OCI-LY7 (cell line): Measurements from ENCODE around the gene NCOR2. TPM values are rescaled to one million over a fixed set of nuclear protein-coding genes. Genes with fewer than 3 reads are reported as not detected.

Source experiments
- BruUV-seq: library from RNA; stranded (reverse); fragments of 400-500 nt; replicated peaks from 2 replicates; lab custom pipeline; 2021; lab: Mats Ljungman, UMichigan
- CTCF ChIA-PET: fragments of 300-600 bp; sonication (Branson Sonifier 250); formaldehyde crosslinking; loops from one replicate; lab custom pipeline; 2022; ENCODE audit warnings: antibody characterized with exemption; ENCODE audit not compliant: unreplicated experiment; lab: Charles Lee
- POLR2A ChIA-PET: fragments of 300-600 bp; sonication (Branson Sonifier 250); formaldehyde crosslinking; loops from one replicate; lab custom pipeline; 2022; ENCODE audit warnings: antibody characterized with exemption; lab: Charles Lee
- DNase-seq: peaks from one replicate; pipeline ENCODE4 v3.0.0-alpha.2; 2015; ENCODE audit warnings: low spot score
- H2AFZ ChIP-seq: fragments of 200-600 bp; sonication (generic), shearing (Covaris generic); 2 replicates; pipeline ENCODE4 v1.6.1; 2014; ENCODE audit warnings: mild to moderate bottlenecking, antibody characterized with exemption, low read length, moderate library complexity
- H3K27ac ChIP-seq: fragments of 200-600 bp; sonication (generic); 2 replicates; pipeline ENCODE4 v1.5.1; 2014; ENCODE audit warnings: mixed run types, low read depth, mild to moderate bottlenecking, moderate library complexity, low read length, inconsistent platforms; ENCODE audit not compliant: poor library complexity, severe bottlenecking
- H3K36me3 ChIP-seq: fragments of 200-600 bp; sonication (generic); 2 replicates; pipeline ENCODE4 v1.6.1; 2014; ENCODE audit warnings: mild to moderate bottlenecking, antibody characterized with exemption, low read length, moderate library complexity, mixed read lengths; ENCODE audit not compliant: insufficient read depth
- H3K4me1 ChIP-seq: fragments of 200-600 bp; sonication (generic); 2 replicates; pipeline ENCODE4 v1.5.1; 2014; ENCODE audit warnings: mild to moderate bottlenecking, low read length; ENCODE audit not compliant: insufficient read depth, poor library complexity, severe bottlenecking
- H3K4me2 ChIP-seq: fragments of 200-600 bp; sonication (generic); 2 replicates; pipeline ENCODE4 v1.6.1; 2014; ENCODE audit warnings: mild to moderate bottlenecking, low read length
- H3K4me3 ChIP-seq: fragments of 200-600 bp; sonication (generic); 2 replicates; pipeline ENCODE4 v1.5.1; 2014; ENCODE audit warnings: mild to moderate bottlenecking, low read depth, low read length; ENCODE audit not compliant: poor library complexity, severe bottlenecking
- H3K79me2 ChIP-seq: fragments of 200-600 bp; sonication (generic); 2 replicates; pipeline ENCODE4 v1.6.1; 2016; ENCODE audit warnings: low read depth, mild to moderate bottlenecking, low read length, moderate library complexity, mixed read lengths; ENCODE audit not compliant: insufficient read depth
- H3K9me2 ChIP-seq: fragments of 200-600 bp; sonication (generic); 2 replicates; pipeline ENCODE4 v1.6.1; 2016; ENCODE audit warnings: mild to moderate bottlenecking, low read length, mixed read lengths; ENCODE audit not compliant: insufficient read depth
- H3K9me3 ChIP-seq: fragments of 200-600 bp; sonication (generic); 2 replicates; pipeline ENCODE4 v1.6.1; 2014; ENCODE audit warnings: mild to moderate bottlenecking, mixed run types, low read length, mixed read lengths
- H4K20me1 ChIP-seq: fragments of 200-600 bp; sonication (generic); 2 replicates; pipeline ENCODE4 v1.6.1; 2014; ENCODE audit warnings: mild to moderate bottlenecking, antibody characterized with exemption, low read length, moderate library complexity, mixed read lengths; ENCODE audit not compliant: insufficient read depth
- CTCF ChIP-seq: fragments of 200-600 bp; sonication (generic); conservative IDR thresholded peaks from 2 replicates; pipeline ENCODE4 v1.5.1; 2014; ENCODE audit warnings: mild to moderate bottlenecking, antibody characterized with exemption, low read length, moderate library complexity, mixed read lengths
- EZH2phosphoT487 ChIP-seq: fragments of 200-600 bp; sonication (generic); IDR thresholded peaks from 2 replicates; pipeline ENCODE4 v1.6.1; 2018; ENCODE audit warnings: low read depth, borderline replicate concordance, mild to moderate bottlenecking, mixed run types, antibody characterized with exemption, low read length, moderate library complexity, mixed read lengths
- intact Hi-C: fragments of 100-400 bp; cut with micrococcal nuclease; formaldehyde crosslinking; loops from one replicate; pipeline ENCODE4 v1.10.0; 2022; ENCODE audit not compliant: unreplicated experiment
- total RNA-seq, 2 experiments: library from RNA; depleted of rRNA in 1 of 2; stranded (reverse); fragments of >200 nt in 1 of 2; shearing (Covaris generic) in 1 of 2; gene quantifications; 2 replicates each; pipeline ENCODE4 v1.2.3, GENCODE V29; 2014 to 2022

The NCOR2 gene
- total RNA-seq, 2 experiments from 2014 or later: 22.7 to 159 TPM

GRCh38 chr12:124604264-124604680, 36.9 kb upstream of the NCOR2 start:
- H3K4me1 ChIP-seq: peaks cover 22% of the 10 kb centered on the region
- no peak overlapping the region for H3K27ac ChIP-seq
- CTCF ChIA-PET: no interaction called here
- H3K9me2 ChIP-seq: no peaks in the 10 kb centered on the region
- no peak overlapping the region for H3K4me3 ChIP-seq
- no peak overlapping the region for H3K4me2 ChIP-seq
- BruUV-seq: no TSS peak
- H2AFZ ChIP-seq: no peak overlapping the region
- no peaks in the 10 kb centered on the region for H3K36me3 ChIP-seq
- H4K20me1 ChIP-seq: no peaks in the 10 kb centered on the region
- no peaks in the 10 kb centered on the region for H3K79me2 ChIP-seq
- H3K9me3 ChIP-seq: no peaks in the 10 kb centered on the region
- intact Hi-C loops: loop anchor here (10.0 kb wide), 1 partner anchor 161 kb away; no protein-coding TSS in a partner anchor
- POLR2A ChIA-PET: interaction anchor here (0.7 kb wide), 1 partner anchor 37 kb away, joined by 3 read pairs; the partner anchor contains the start of gene NCOR2
- no peak for TF ChIP-seq CTCF
- no peak for TF ChIP-seq EZH2phosphoT487
- no peak for DNase-seq

GRCh38 chr12:124603831-124604251, 36.4 kb upstream of the NCOR2 start:
- no peak for DNase-seq
- ChIA-PET POLR2A (interaction anchor here (0.6 kb wide), 1 partner anchor 1158 kb away, joined by 5 read pairs; no protein-coding TSS in a partner anchor), CTCF (no interaction called here)
- Histone ChIP-seq H4K20me1 (no peaks in the 10 kb centered on the region), H3K27ac (no peak overlapping the region), H3K79me2 (no peaks in the 10 kb centered on the region), H2AFZ (no peak overlapping the region), H3K4me1 (peaks cover 18% of the 10 kb centered on the region), H3K4me2 (no peak overlapping the region), H3K9me3 (no peaks in the 10 kb centered on the region), H3K4me3 (no peak overlapping the region), H3K36me3 (no peaks in the 10 kb centered on the region), H3K9me2 (no peaks in the 10 kb centered on the region)
- TF ChIP-seq CTCF: no peak
- no peak for TF ChIP-seq EZH2phosphoT487
- intact Hi-C loops: loop anchor here (10.0 kb wide), 1 partner anchor 161 kb away; no protein-coding TSS in a partner anchor
- BruUV-seq: no TSS peak

GRCh38 chr12:124603100-124603541, 35.7 kb upstream of the NCOR2 start:
- Histone ChIP-seq H4K20me1 (no peaks in the 10 kb centered on the region), H3K4me3 (no peak overlapping the region), H3K79me2 (no peaks in the 10 kb centered on the region), H3K27ac (no peak overlapping the region), H3K36me3 (no peaks in the 10 kb centered on the region), H2AFZ (no peak overlapping the region), H3K4me1 (peaks cover 11% of the 10 kb centered on the region), H3K4me2 (no peak overlapping the region), H3K9me2 (no peaks in the 10 kb centered on the region), H3K9me3 (no peaks in the 10 kb centered on the region)
- intact Hi-C loops: loop anchor here (10.0 kb wide), 1 partner anchor 162 kb away; no protein-coding TSS in a partner anchor
- POLR2A ChIA-PET: interaction anchor here (0.6 kb wide), 2 partner anchors 479 to 1509 kb away, joined by 3 read pairs; no protein-coding TSS in a partner anchor
- no peak for DNase-seq
- no peak for TF ChIP-seq CTCF
- no peak for TF ChIP-seq EZH2phosphoT487
- CTCF ChIA-PET: no interaction called here
- BruUV-seq: no TSS peak
